ENCODE results near the gene PGC.
"Not testable (repeated sequence)": the region's sequence is repeated elsewhere in the genome, so short reads cannot be mapped to it uniquely, and the experiment has no call there.

Gene PGC

GRCh38 chr6:41775293-41775882 is 28.2 kb upstream of the PGC start:
- DNase-seq (ENCODE audit: low read depth in 2 of 3, low spot score in 2 of 3) = no peak

GRCh38 chr6:41774841-41775240 is 27.6 kb upstream of the PGC start:
- no peak for DNase-seq (ENCODE audit: low read depth in 2 of 3, low spot score in 2 of 3)

GRCh38 chr6:41771058-41771983 is 24.1 kb upstream of the PGC start:
- DNase-seq (ENCODE audit: low read depth in 2 of 3, low spot score in 2 of 3) = no peak

DNA sequence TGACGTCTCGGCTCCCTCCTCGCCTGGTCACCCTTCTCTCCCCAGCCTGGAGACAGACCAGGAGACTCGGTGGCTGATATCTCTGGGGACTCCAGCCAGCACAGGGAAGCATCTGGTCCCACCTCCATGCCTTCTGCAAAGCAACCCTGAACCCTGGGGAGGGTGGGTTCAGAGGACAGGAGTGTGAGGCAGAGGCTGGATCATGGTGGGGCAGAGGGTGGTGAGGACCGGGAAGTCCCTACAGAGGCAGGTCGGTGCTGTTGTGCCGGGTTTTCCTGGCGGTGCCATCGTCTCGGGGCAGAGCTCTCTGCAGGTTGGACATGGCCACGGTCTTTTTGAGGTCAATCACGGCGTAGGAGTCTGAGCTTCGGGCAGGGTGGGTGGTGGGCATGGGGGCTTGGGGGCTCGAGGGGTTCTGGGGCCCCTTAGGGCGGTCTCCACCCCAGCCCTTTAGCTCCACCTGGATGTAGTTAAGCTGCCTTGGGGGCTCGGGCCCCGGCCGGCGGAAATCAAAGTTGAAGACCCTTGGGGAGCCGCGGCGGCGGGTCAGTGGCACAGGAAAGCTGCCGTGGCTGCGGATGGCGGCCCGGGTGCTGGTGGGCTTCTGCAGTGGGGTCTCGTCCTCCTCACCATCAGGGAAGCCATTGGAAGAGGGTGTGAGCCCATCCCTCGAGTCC is 23.3 kb upstream of the PGC start:
- DNase-seq (ENCODE audit: low read depth in 2 of 3, low spot score in 2 of 3) = no peak

DNA sequence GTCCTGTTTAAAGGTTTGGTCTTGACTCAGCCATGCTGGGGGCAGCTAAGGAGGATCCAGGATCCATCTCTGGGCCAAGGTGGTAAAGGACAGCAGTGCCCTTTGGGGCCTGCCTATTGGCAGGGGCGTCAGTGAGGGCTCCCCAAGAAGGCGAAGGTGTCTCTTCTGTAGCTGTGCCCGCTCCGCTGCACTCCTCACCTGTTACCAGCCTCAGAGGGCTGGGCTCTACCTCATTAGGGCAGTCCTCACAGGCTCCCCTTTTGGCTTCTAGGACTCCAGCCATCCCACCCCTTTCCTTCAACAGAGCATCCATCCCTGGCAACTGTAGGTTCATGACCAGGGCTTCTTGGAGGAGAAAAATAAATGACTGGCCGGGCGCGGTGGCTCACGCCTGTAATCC is 22.2 kb upstream of the PGC start:
- DNase-seq (ENCODE audit: low read depth in 2 of 3, low spot score in 2 of 3) = no peak

- DNase-seq (ENCODE audit: low read depth in 2 of 3, low spot score in 2 of 3) = no peak
Observed at GRCh38 chr6:41768545-41769308, 21.5 kb upstream of the PGC start.

DNA sequence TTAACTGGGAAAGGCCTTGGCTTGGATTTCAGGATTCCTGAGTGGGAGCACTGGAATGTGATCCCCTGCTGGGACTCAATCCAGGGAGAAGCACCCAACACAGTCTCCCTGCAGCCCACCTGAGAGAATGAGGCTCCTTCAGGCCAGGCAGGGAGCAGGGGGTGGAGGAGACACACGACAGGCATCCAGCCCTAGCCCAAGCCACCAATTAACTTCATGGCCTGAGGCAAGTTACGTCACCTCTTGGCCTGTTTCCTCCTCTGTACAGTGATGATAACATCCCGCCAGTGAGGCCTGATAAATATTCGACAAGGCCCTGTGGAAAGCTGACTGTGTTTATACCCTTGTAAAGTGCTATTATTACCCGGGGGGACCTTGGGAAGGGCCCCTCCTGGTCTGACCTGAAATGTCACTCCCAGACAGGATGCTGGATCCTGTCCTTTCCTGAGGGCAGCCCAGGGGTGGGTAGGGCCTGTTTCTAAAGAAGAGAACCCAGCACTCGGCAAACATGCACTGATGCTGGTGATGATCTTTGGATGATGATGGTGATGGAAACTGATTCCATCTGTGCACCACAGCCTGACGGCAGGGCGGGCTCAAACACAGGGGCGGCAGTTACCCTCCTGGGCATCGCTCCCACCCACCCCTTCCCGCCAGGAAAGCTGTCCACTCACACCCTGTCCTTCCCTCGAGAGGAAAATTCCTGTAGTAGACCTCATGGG is 20.1 kb upstream of the PGC start:
- no peak for DNase-seq (ENCODE audit: low read depth in 2 of 3, low spot score in 2 of 3)

DNA sequence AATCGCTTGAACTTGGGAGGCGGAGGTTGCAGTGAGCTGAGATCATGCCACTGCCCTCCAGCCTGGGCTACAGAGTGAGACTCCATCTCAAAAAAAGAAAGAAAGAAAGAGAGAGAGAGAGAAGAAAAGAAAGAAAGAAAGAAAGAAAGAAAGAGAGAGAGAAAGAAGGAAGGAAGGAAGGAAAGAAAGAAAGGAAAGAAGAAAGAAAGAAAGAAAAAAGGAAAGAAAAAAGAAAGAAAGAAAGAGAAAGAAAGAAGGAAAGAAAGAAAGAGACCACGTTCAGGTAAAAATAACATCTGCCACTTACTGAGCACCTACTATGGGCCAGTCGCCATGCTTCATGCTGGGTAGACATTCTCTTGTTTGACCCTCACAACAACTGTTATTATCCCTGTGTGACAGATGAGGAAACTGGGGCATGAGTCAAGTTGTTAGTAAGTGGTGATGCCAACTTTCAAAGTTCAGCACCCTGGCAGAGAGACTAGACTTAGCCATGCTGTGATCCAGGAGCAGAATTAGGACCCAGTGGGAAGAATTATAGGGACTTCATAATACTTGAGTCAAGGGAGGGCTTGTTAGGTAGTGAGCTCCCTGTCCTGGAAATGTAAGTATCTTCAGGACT is 19.0 kb upstream of the PGC start:
- DNase-seq (ENCODE audit: low read depth in 2 of 3, low spot score in 2 of 3) = not testable (repeated sequence)

GRCh38 chr6:41763470-41763869 is 16.3 kb upstream of the PGC start:
- no peak for DNase-seq (ENCODE audit: low read depth in 2 of 3, low spot score in 2 of 3)

DNA sequence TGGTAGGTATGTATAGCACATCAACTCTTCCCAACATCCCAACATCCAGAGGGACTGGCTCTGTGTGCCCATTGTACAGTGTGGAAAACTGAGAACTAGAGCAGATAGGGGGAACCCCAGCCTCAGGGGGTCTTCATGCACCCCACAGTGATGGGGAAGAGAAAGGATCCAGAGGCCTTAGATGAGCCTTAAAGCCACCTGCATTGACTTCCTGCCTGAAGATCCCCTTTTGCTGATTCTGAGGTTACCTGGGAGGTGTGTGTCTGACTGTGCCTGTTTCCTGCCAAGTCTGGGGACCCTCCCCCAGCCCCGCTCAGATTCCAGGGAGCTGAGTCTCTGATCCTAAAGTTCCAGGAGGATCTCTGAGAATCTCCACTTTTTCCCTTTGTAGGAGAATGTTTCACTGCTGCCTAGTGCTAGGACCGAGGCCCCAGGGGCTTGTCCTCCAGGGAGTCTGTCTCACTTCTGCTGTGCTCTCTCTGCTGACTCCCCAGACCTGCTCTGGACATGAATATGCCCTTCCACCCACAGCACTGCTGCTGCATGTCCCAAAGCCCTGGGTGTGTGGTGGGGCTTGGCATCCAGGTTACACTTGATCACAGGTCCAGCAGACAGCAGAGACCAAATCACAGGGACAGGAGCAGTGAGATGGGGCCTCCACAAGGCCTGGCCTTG is 12.8 kb upstream of the PGC start:
- no peak for DNase-seq (ENCODE audit: low read depth in 2 of 3, low spot score in 2 of 3)

DNA sequence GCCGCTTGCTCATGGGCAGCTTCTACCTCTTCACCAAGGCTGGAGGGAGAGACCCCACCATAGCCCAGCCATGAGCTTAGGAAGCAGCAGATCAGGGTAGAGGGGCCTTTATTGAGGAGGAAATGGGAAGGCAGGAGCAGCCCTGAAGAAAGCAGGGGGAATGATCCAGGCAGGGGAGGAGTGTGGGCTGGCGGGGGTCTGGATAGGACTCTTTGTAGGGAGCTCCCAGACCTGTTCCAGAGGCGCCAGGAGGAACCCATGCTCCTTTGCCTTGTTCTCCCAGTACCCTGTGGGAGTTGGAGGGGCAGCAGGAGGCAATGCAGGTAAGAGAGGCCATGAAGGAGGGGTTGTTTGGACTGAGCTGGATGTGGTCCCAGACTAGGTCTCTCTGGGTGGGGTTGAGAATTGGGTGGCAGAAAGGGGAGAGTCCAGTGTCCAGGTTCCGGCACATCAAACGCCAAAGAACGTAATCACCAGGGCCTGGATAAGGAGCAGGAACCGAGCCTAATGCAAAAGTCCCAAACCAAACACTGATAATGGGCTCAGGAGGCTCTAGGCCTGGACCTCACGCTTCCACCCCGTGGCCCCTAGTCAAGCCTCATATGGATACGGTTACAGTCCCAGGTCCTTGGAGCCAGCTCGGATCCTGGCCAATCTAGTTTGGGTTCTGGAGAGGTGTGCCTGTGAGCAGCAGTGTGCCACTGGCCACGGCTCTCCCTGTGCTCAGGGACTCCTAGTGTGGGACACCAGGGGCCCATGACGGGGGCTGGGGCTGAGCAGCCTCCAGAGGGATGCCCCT is 12.1 kb upstream of the PGC start:
- DNase-seq (ENCODE audit: low read depth in 2 of 3, low spot score in 2 of 3) = no peak

DNA sequence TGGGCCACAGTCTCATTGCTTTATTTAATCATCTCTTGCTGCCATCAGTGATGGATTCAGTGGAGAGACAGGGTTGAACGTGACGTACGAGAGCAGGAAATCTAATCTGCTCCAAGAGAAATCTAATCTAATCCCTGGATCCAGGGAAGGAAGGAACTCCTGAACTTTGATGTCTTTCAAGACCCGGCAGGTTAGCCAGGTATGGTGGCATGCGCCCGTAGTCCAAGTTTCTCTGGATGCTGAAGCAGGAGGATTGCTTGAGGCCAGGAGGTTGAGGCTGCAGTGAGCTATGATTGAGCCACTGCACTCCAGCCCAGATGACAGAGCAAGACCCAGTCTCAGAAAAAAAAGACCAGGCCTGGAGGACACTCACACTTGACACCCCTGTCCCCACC is 11.4 kb upstream of the PGC start:
- DNase-seq (ENCODE audit: low read depth in 2 of 3, low spot score in 2 of 3) = no peak

- no peak for DNase-seq (ENCODE audit: low read depth in 2 of 3, low spot score in 2 of 3)
Observed at GRCh38 chr6:41757931-41758640, 10.9 kb upstream of the PGC start.

- no peak for DNase-seq (ENCODE audit: low read depth in 2 of 3, low spot score in 2 of 3)
Observed at GRCh38 chr6:41757271-41757670, 10.1 kb upstream of the PGC start.

- no peak for DNase-seq (ENCODE audit: low read depth in 2 of 3, low spot score in 2 of 3)
Observed at GRCh38 chr6:41756354-41756753, 9.2 kb upstream of the PGC start.

- DNase-seq (ENCODE audit: low read depth in 2 of 3, low spot score in 2 of 3) = no peak
Observed at GRCh38 chr6:41755895-41756294, 8.7 kb upstream of the PGC start.

DNA sequence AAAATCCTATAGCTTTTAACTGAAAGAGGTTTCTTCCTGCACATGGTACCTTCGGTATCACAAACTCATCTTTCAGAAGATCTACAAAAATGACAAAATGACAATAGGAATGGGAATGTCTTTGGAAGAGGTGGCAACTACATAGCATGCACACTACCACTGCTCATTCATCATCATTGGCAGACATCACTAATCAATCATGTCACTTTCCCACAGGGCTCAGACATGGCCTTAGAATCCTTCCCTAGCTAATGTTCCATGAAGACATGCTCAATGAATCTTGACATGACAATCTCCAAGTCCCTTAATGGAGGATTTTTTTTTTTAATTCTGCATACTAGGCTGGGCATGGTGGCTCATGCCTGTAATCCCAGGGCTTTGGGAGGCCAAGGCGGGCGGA is 3.2 kb upstream of the PGC start:
- DNase-seq (ENCODE audit: low read depth in 2 of 3, low spot score in 2 of 3) = no peak

DNA sequence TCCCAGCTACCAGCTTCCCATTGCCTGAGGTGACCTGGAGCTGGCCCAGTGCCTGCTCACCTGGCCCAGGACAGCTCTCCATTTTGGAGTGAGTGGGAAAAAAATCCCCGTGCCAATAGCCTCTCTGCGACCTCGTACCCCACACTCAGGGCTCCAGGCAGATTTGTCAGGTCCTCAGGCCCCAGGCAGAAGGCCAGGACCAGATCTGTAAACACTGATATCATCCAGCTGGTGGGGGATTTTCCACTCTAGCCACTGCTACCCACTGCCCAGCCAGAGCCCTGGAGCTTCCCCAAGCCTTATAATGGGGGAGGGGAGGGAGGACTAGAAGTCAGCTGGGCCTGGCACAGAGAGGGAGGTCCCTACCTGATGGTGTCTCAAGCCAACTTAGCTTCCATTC is 1.3 kb upstream of the PGC start:
- no peak for DNase-seq (ENCODE audit: low read depth in 2 of 3, low spot score in 2 of 3)

Measured in activated CD8-positive, alpha-beta memory T cell treated with anti-CD3 and anti-CD28 coated beads for 48 hours (primary cell).